Loucy (cell line): ENCODE results near the gene NCAM1.

ENCODE experiments used
- H2AFZ ChIP-seq: fragments of 200-600 bp; sonication (generic); 2 replicates; pipeline ENCODE4 v1.6.0; 2016; ENCODE audit warnings: antibody characterized with exemption, mild to moderate bottlenecking, low read length, moderate library complexity
- H3F3A ChIP-seq: fragments of 200-600 bp; 2 replicates; pipeline ENCODE4 v1.6.0; 2016; ENCODE audit warnings: antibody characterized with exemption, low read depth, mild to moderate bottlenecking
- H3K27me3 ChIP-seq: fragments of 200-600 bp; sonication (generic); 2 replicates; pipeline ENCODE4 v1.6.1; 2014; ENCODE audit warnings: low read length, mild to moderate bottlenecking; ENCODE audit not compliant: insufficient read depth, poor library complexity, severe bottlenecking
- H3K36me3 ChIP-seq: fragments of 200-600 bp; sonication (generic); 2 replicates; pipeline ENCODE4 v1.6.1; 2016; ENCODE audit warnings: low read length; ENCODE audit not compliant: insufficient read depth
- H3K4me1 ChIP-seq: fragments of 200-600 bp; sonication (generic); 2 replicates; pipeline ENCODE4 v1.5.1; 2014; ENCODE audit warnings: low read length, mild to moderate bottlenecking; ENCODE audit not compliant: insufficient read depth, poor library complexity, severe bottlenecking
- H3K4me2 ChIP-seq: fragments of 200-600 bp; sonication (generic); 2 replicates; pipeline ENCODE4 v1.6.0; 2014; ENCODE audit warnings: antibody characterized with exemption, low read length, low read depth, mild to moderate bottlenecking; ENCODE audit not compliant: poor library complexity, severe bottlenecking
- H3K4me3 ChIP-seq: fragments of 200-600 bp; sonication (generic); 2 replicates; pipeline ENCODE4 v1.5.1; 2014; ENCODE audit warnings: low read length, mild to moderate bottlenecking, mixed read lengths; ENCODE audit not compliant: poor library complexity, severe bottlenecking
- H3K79me2 ChIP-seq: fragments of 200-600 bp; sonication (generic); 2 replicates; pipeline ENCODE4 v1.6.1; 2014; ENCODE audit warnings: low read length; ENCODE audit not compliant: insufficient read depth
- H3K9ac ChIP-seq: fragments of 200-600 bp; sonication (generic); 2 replicates; pipeline ENCODE4 v1.6.0; 2014; ENCODE audit warnings: mild to moderate bottlenecking, low read depth, low read length, moderate library complexity; ENCODE audit not compliant: poor library complexity, severe bottlenecking
- H3K9me2 ChIP-seq: fragments of 200-600 bp; sonication (generic); replicated peaks from 2 replicates; pipeline ENCODE4 v1.6.1; 2016; ENCODE audit warnings: low read depth, low read length, mixed read lengths
- H3K9me3 ChIP-seq: fragments of 200-600 bp; sonication (generic); 2 replicates; pipeline ENCODE4 v1.6.1; 2014; ENCODE audit warnings: mild to moderate bottlenecking, antibody characterized with exemption, low read length, low read depth; ENCODE audit not compliant: insufficient read depth
- H4K20me1 ChIP-seq: fragments of 200-600 bp; sonication (generic); 2 replicates; pipeline ENCODE4 v1.6.0; 2014; ENCODE audit warnings: antibody characterized with exemption, low read length, mild to moderate bottlenecking; ENCODE audit not compliant: insufficient read depth, poor library complexity, severe bottlenecking
- EZH2phosphoT487 ChIP-seq: fragments of 200-600 bp; IDR thresholded peaks from 2 replicates; pipeline ENCODE4 v1.6.1; 2018; ENCODE audit warnings: antibody characterized with exemption, mild to moderate bottlenecking, moderate library complexity, borderline replicate concordance
- TF ChIP-seq, protein P1 (sequence below): fragments of 200-600 bp; sonication (generic); conservative IDR thresholded peaks from 2 replicates; pipeline ENCODE4 v1.5.1; 2014; ENCODE audit warnings: mild to moderate bottlenecking, antibody characterized with exemption, low read length

Gene NCAM1

DNA sequence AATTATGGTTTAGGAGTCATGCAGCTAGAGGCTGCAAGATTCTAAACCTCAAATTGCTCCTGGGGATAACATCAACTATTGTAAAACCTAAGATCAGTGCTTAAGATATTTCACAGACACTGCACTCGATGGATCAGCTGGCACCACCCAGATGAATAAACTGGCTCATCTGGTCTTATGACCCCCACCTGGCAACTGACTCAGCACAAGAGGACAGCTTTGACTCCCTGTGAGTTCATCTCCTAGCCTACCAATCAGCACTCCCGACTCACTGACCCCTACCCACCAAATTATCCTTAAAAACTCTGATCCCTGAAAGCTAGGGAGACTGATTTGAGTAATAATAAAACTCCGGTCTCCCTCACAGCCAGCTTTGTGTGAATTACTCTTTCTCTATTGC, 352.4 kb downstream of the NCAM1 start:
- no peaks in the 10 kb centered on the region for H3F3A ChIP-seq
- H3K79me2 ChIP-seq, result no peaks in the 10 kb centered on the region
- H3K36me3 ChIP-seq, result no peaks in the 10 kb centered on the region
- no peaks in the 10 kb centered on the region for H3K4me1 ChIP-seq
- no peak for TF ChIP-seq EZH2phosphoT487
- TF ChIP-seq, protein P1, sequence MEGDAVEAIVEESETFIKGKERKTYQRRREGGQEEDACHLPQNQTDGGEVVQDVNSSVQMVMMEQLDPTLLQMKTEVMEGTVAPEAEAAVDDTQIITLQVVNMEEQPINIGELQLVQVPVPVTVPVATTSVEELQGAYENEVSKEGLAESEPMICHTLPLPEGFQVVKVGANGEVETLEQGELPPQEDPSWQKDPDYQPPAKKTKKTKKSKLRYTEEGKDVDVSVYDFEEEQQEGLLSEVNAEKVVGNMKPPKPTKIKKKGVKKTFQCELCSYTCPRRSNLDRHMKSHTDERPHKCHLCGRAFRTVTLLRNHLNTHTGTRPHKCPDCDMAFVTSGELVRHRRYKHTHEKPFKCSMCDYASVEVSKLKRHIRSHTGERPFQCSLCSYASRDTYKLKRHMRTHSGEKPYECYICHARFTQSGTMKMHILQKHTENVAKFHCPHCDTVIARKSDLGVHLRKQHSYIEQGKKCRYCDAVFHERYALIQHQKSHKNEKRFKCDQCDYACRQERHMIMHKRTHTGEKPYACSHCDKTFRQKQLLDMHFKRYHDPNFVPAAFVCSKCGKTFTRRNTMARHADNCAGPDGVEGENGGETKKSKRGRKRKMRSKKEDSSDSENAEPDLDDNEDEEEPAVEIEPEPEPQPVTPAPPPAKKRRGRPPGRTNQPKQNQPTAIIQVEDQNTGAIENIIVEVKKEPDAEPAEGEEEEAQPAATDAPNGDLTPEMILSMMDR, result no peak
- no peaks in the 10 kb centered on the region for H3K9me3 ChIP-seq
- no peaks in the 10 kb centered on the region for H3K27me3 ChIP-seq
- H4K20me1 ChIP-seq, result no peaks in the 10 kb centered on the region
- H3K4me2 ChIP-seq, result no peak overlapping the region
- H3K9ac ChIP-seq, result no peak overlapping the region
- H3K4me3 ChIP-seq, result no peak overlapping the region
- no peaks in the 10 kb centered on the region for H3K9me2 ChIP-seq
- H2AFZ ChIP-seq, result no peak overlapping the region

DNA sequence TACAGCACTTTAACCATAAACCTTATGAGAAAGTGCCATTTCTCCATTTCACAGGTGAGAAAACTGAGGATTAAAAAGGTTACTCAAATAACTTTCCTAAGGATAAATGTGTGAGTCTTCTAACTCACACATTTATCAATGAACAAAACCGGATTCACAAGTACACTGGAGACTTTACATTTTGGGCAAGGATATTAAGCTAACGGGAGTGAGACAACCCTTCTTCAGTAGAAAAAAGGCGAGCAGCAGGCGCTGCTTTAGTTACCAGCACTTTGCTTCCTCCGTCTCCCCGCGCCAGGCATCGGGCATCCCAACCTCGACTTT, 352.8 kb downstream of the NCAM1 start:
- Histone ChIP-seq H3K4me1 (no peaks in the 10 kb centered on the region), H3K9ac (no peak overlapping the region), H3K4me2 (no peak overlapping the region), H4K20me1 (no peaks in the 10 kb centered on the region), H3K27me3 (no peaks in the 10 kb centered on the region), H3K79me2 (no peaks in the 10 kb centered on the region), H3K36me3 (no peaks in the 10 kb centered on the region), H3K9me3 (no peaks in the 10 kb centered on the region), H2AFZ (no peak overlapping the region), H3F3A (no peaks in the 10 kb centered on the region), H3K9me2 (no peaks in the 10 kb centered on the region), H3K4me3 (no peak overlapping the region)
- TF ChIP-seq, protein P1, result no peak
- TF ChIP-seq EZH2phosphoT487, result no peak

DNA sequence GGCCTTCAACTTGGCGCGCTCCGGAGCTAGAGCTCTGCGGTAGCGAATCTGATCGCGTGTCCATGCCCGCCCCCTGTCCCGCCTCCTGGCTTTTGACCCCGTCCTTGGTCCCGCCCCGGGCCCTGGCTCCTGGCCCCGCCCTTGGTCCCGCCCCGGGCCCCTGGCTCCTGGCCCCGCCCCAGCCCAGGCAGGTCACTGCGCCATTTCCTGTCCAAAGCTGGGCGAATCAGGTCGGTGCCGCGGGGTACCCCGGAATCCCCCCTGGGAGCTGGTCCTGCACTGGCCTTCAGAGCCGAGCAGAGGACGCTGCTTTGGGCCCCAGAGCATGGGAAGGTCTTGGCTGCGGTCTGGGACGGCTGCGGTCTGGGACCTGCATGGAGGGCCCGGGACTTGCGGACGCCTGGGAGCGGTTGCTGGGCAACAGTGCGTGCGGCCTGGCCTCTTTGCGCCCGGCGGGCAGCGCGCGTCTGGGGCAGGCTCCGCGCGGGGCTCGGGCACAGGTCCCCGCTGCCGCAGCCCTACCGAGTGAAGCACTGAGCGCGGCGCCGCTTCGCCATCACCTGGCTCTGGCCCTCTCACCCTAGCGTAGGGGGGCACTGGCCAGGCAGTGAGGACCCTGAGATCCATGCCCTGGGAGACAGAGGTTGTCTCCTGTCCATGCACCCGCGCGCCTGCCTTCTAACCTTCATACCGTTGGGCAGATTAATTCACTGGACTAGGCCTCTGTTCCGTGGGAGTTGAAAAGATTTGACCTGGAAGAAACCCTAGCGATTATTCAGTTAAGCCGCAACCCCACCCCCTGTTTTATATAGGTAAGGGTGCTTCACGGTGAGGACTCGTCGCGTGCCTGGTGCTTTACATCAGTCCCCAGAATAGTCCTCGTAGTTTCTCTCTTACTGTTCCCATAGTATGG, 353.4 kb downstream of the NCAM1 start, which contains the start of gene TTC12:
TSS of gene TTC12 (plus strand) at position 195 of the 913 bp plus-strand sequence. CDS start 1,675 bp downstream, outside the sequence.
- TF ChIP-seq, protein P1, result no peak
- no peak for TF ChIP-seq EZH2phosphoT487
- no peak within 1 kb of the TSS for H3K4me3 ChIP-seq
- H3F3A ChIP-seq, result no peaks in the 10 kb centered on the region
- no peak within 1 kb of the TSS for H2AFZ ChIP-seq
- no peaks in the 10 kb centered on the region for H3K9me3 ChIP-seq
- H3K9me2 ChIP-seq, result no peaks in the 10 kb centered on the region
- H4K20me1 ChIP-seq, result no peaks in the 10 kb centered on the region
- H3K79me2 ChIP-seq, result no peaks in the 10 kb centered on the region
- H3K9ac ChIP-seq, result no peak within 1 kb of the TSS
- no peak within 1 kb of the TSS for H3K4me2 ChIP-seq
- no peaks in the 10 kb centered on the region for H3K4me1 ChIP-seq
- no peaks in the 10 kb centered on the region for H3K27me3 ChIP-seq
- H3K36me3 ChIP-seq, result no peaks in the 10 kb centered on the region
